Body of pancreas (tissue), 4 donors: Measurements from ENCODE around the gene DPYSL4. TPM values are rescaled to one million over a fixed set of nuclear protein-coding genes. Genes with fewer than 3 reads are reported as not detected.

Source experiments
- ATAC-seq: fragments of 150-250 bp; one replicate; pipeline ENCODE4 v1.9.1; 2016
- DNase-seq, 4 donors: peaks; one replicate each; pipeline ENCODE4 v3.0.0-alpha.2; 2019
- H3K27ac ChIP-seq, 4 donors: fragments of 200-600 bp; sonication (generic); 1 replicate in 3 of 4; 2 replicates in 1 of 4; pipeline versions ENCODE4 v1.5.1 to v1.6.1; 2016 to 2019; ENCODE audit warnings: mild to moderate bottlenecking in 1 of 4, mixed read lengths in 1 of 4, moderate library complexity in 1 of 4
- H3K27me3 ChIP-seq, 2 donors: fragments of 200-600 bp; sonication (generic); one replicate each; pipeline ENCODE4 v1.6.0; 2016; ENCODE audit warnings: mild to moderate bottlenecking in 1 of 2
- H3K36me3 ChIP-seq, 2 donors: fragments of 200-600 bp; sonication (generic); replicated peaks in 1 of 2; 2 replicates each; pipeline ENCODE4 v1.5.1; 2016; ENCODE audit warnings: low read depth in 2 of 2; ENCODE audit not compliant: insufficient read depth in 1 of 2
- H3K4me1 ChIP-seq: fragments of 200-600 bp; sonication (generic); one replicate; pipeline ENCODE4 v1.6.0; 2016
- H3K4me3 ChIP-seq, 2 donors: fragments of 200-600 bp; sonication (generic); 1 replicate in 1 of 2; 2 replicates in 1 of 2; pipeline ENCODE4 v1.5.1; 2016 to 2019
- H3K9me3 ChIP-seq, 3 donors: fragments of 200-600 bp; sonication (generic); 1 replicate in 2 of 3; 2 replicates in 1 of 3; pipeline ENCODE4 v1.5.1; 2016
- CTCF ChIP-seq, 7 experiments: fragments of 450-650 bp in 4 of 7; fragments of 200-600 bp in 3 of 7; sonication (generic) in 3 of 7; IDR thresholded peaks; one replicate each; pipeline ENCODE4 v1.5.1; 2016 to 2019; ENCODE audit warnings: antibody characterized with exemption in 7 of 7
- POLR2A ChIP-seq, 3 donors: fragments of 450-650 bp; IDR thresholded peaks; one replicate each; pipeline ENCODE4 v1.6.1; 2016; ENCODE audit warnings: antibody characterized with exemption in 3 of 3, mild to moderate bottlenecking in 2 of 3
- WGBS, 2 donors: methylation state at CpG; one replicate each; pipeline ENCODE4 v1.1.5; 2017; 5-methylcytosine and 5-hydroxymethylcytosine counted together
- intact Hi-C: fragments of 100-400 bp; cut with DNase I; formaldehyde crosslinking; loops from one replicate; pipeline ENCODE4 v1.15.1; 2023
- total RNA-seq, 2 donors: library from RNA; depleted of rRNA; stranded (reverse); fragments of >200 nt; gene quantifications; one replicate each; pipeline ENCODE4 v1.1.0, GENCODE V29; 2016

The DPYSL4 gene
- total RNA-seq, 2 donors from 2014 or later: 0.52 TPM; not detected in 1

GRCh38 chr10:132231656-132232022 lies 44.9 kb downstream of the DPYSL4 start:
- no peak for DNase-seq
- Histone ChIP-seq H3K9me3 (no peaks in the 10 kb centered on the region), H3K27ac (no peak overlapping the region), H3K36me3 (no peaks in the 10 kb centered on the region), H3K27me3 (no peaks in the 10 kb centered on the region), H3K4me1 (no peaks in the 10 kb centered on the region), H3K4me3 (no peak overlapping the region)
- no peak for ATAC-seq
- intact Hi-C loops: no loop called here
- WGBS, 2 donors: 82 to 87% methylated on average over 13 of the region's 13 CpGs
- TF ChIP-seq POLR2A (IDR thresholded peaks at IDR 0.05): no peak
- TF ChIP-seq CTCF (IDR thresholded peaks at IDR 0.05): no peak

GRCh38 chr10:132232023-132232951 lies 45.5 kb downstream of the DPYSL4 start:
- ATAC-seq: no peak
- DNase-seq: peak in 1 of 4 donors; percentile 45
- intact Hi-C loops: no loop called here

GRCh38 chr10:132232981-132233380 lies 46.2 kb downstream of the DPYSL4 start:
- no peaks in the 10 kb centered on the region for H3K9me3 ChIP-seq
- ATAC-seq: no peak
- H3K27me3 ChIP-seq: no peaks in the 10 kb centered on the region
- intact Hi-C loops: no loop called here
- no peaks in the 10 kb centered on the region for H3K4me1 ChIP-seq
- no peaks in the 10 kb centered on the region for H3K36me3 ChIP-seq
- H3K4me3 ChIP-seq: no peak overlapping the region
- WGBS, 2 donors: 65 to 72% methylated on average over 7 to 9 of the region's 9 CpGs
- no peak for TF ChIP-seq POLR2A (IDR thresholded peaks at IDR 0.05)
- TF ChIP-seq CTCF (IDR thresholded peaks at IDR 0.05): no peak
- no peak for DNase-seq
- H3K27ac ChIP-seq: no peak overlapping the region

More at GRCh38 chr10:132232023-132232951, 45.5 kb downstream of the DPYSL4 start:
- no peak for TF ChIP-seq CTCF (IDR thresholded peaks at IDR 0.05)
- TF ChIP-seq POLR2A (IDR thresholded peaks at IDR 0.05): no peak
- no peaks in the 10 kb centered on the region for H3K9me3 ChIP-seq
- no peaks in the 10 kb centered on the region for H3K4me1 ChIP-seq
- H3K4me3 ChIP-seq: no peak overlapping the region
- H3K27me3 ChIP-seq: no peaks in the 10 kb centered on the region
- no peak overlapping the region for H3K27ac ChIP-seq
- 60 to 80% methylated on average over 35 of the region's 35 CpGs for WGBS, 2 donors
- no peaks in the 10 kb centered on the region for H3K36me3 ChIP-seq

GRCh38 chr10:132233501-132234085 lies 46.8 kb downstream of the DPYSL4 start:
- Histone ChIP-seq H3K36me3 (no peaks in the 10 kb centered on the region), H3K4me1 (no peaks in the 10 kb centered on the region), H3K4me3 (no peak overlapping the region), H3K27me3 (no peaks in the 10 kb centered on the region), H3K27ac (no peak overlapping the region), H3K9me3 (no peaks in the 10 kb centered on the region)
- 76% methylated on average over 16 to 18 of the region's 18 CpGs for WGBS, 2 donors
- TF ChIP-seq POLR2A (IDR thresholded peaks at IDR 0.05): no peak
- no peak for TF ChIP-seq CTCF (IDR thresholded peaks at IDR 0.05)
- intact Hi-C loops: no loop called here
- DNase-seq (no peak), ATAC-seq (no peak)
